ENCODE measurements around the gene OSBPL2.

GRCh38 chr20:62276439-62276838 is 38.1 kb downstream of the OSBPL2 start:
- TF ChIP-seq CTCF (conservative IDR thresholded peaks at IDR 0.05 in 1 of 2, IDR thresholded peaks at IDR 0.05 in 1 of 2; ENCODE audit: low read depth in 1 of 2, low read length in 2 of 2) (no peak), EZH2 (IDR thresholded peaks at IDR 0.05; ENCODE audit: low read length, missing control alignments) (no peak)
